Testis (tissue), 3 donors: Measurements from ENCODE around the gene PRAMEF1. TPM values are rescaled to one million over a fixed set of nuclear protein-coding genes. Genes with fewer than 3 reads are reported as not detected.

ENCODE experiments used
- DNase-seq: peaks from one replicate; pipeline ENCODE4 v3.0.0-alpha.2; 2019
- H3K27ac ChIP-seq, 2 donors: fragments of 200-600 bp; sonication (generic); one replicate each; pipeline ENCODE4 v1.5.1; 2019
- H3K27me3 ChIP-seq: fragments of 200-600 bp; sonication (generic); one replicate; pipeline ENCODE4 v1.5.1; 2019
- H3K36me3 ChIP-seq: fragments of 200-600 bp; sonication (generic); one replicate; pipeline ENCODE4 v1.5.1; 2017; ENCODE audit warnings: low read depth; ENCODE audit errors: missing control alignments
- H3K4me1 ChIP-seq: fragments of 200-600 bp; sonication (generic); one replicate; pipeline ENCODE4 v1.5.1; 2019
- H3K4me3 ChIP-seq, 2 donors: fragments of 200-600 bp; sonication (generic); one replicate each; pipeline ENCODE4 v1.5.1; 2017 to 2019
- H3K9me3 ChIP-seq: fragments of 200-600 bp; sonication (generic); one replicate; pipeline ENCODE4 v1.5.1; 2017
- POLR2A ChIP-seq: fragments of 450-650 bp; IDR thresholded peaks from one replicate; pipeline ENCODE4 v1.6.1; 2017; ENCODE audit warnings: antibody characterized with exemption, mild to moderate bottlenecking, moderate library complexity
- WGBS, 2 donors: methylation state at CpG; one replicate each; pipeline ENCODE4 v1.1.5; 2018; 5-methylcytosine and 5-hydroxymethylcytosine counted together
- intact Hi-C: fragments of 100-400 bp; cut with DNase I; formaldehyde crosslinking; loops from one replicate; pipeline ENCODE4 v1.15.1; 2023; ENCODE audit warnings: low total_unique reads
- polyA plus RNA-seq: library from polyadenylated mRNA; stranded (reverse); fragments of 350-450 nt; fragmentation: Illumina TruSeq; extraction: RNeasy Lipid Tissue Mini Kit (QIAGEN cat#74804); gene quantifications from one replicate; pipeline ENCODE4 v1.2.3, GENCODE V29; 2014; ENCODE audit warnings: low read depth, low replicate concordance; ENCODE audit not compliant: insufficient read depth
- total RNA-seq, 2 donors: library from RNA; depleted of rRNA; stranded (reverse); fragments of >200 nt; gene quantifications; one replicate each; pipeline ENCODE4 v1.2.3, GENCODE V29; 2016
- TF ChIP-seq, protein P1 (sequence below), 3 experiments: fragments of 450-650 bp in 2 of 3; fragments of 200-600 bp in 1 of 3; sonication (generic) in 1 of 3; IDR thresholded peaks; one replicate each; pipeline ENCODE4 v1.5.1; 2016 to 2019; ENCODE audit warnings: antibody characterized with exemption in 3 of 3, mild to moderate bottlenecking in 2 of 3, moderate library complexity in 1 of 3

PRAMEF1 gene
- total and polyA plus RNA-seq, 3 donors from 2014 or later: 0.61 TPM; not detected in 2

DNA sequence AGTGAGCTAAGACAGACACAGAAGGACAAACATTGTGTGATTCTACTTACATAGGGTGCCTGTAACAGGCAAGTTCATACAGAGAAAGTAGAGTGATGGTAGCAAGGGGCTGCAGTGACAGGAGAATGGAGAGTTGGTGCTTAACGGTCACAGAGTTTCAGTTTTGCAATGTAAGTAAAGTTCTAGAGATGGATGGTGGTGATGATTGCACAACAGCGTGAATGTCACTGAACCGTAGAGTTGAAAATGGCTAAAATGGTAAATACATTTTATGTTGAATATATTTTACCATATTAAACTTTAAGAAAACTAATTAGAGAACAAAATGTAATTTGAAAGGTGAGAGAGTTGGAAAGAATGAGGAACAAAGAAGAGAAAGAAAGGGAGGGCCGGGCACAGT, 36.5 kb upstream of the PRAMEF1 start:
- Histone ChIP-seq H3K36me3 (no peaks in the 10 kb centered on the region), H3K9me3 (no peaks in the 10 kb centered on the region), H3K4me1 (no peaks in the 10 kb centered on the region), H3K27me3 (no peaks in the 10 kb centered on the region), H3K4me3 (no peak overlapping the region), H3K27ac (no peak overlapping the region)
- 85 to 92% methylated on average over 4 of the region's 4 CpGs for WGBS, 2 donors
- TF ChIP-seq, protein P1, sequence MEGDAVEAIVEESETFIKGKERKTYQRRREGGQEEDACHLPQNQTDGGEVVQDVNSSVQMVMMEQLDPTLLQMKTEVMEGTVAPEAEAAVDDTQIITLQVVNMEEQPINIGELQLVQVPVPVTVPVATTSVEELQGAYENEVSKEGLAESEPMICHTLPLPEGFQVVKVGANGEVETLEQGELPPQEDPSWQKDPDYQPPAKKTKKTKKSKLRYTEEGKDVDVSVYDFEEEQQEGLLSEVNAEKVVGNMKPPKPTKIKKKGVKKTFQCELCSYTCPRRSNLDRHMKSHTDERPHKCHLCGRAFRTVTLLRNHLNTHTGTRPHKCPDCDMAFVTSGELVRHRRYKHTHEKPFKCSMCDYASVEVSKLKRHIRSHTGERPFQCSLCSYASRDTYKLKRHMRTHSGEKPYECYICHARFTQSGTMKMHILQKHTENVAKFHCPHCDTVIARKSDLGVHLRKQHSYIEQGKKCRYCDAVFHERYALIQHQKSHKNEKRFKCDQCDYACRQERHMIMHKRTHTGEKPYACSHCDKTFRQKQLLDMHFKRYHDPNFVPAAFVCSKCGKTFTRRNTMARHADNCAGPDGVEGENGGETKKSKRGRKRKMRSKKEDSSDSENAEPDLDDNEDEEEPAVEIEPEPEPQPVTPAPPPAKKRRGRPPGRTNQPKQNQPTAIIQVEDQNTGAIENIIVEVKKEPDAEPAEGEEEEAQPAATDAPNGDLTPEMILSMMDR (IDR thresholded peaks at IDR 0.05): no peak
- no peak for TF ChIP-seq POLR2A
- intact Hi-C loops: no loop called here
- DNase-seq: no peak

DNA sequence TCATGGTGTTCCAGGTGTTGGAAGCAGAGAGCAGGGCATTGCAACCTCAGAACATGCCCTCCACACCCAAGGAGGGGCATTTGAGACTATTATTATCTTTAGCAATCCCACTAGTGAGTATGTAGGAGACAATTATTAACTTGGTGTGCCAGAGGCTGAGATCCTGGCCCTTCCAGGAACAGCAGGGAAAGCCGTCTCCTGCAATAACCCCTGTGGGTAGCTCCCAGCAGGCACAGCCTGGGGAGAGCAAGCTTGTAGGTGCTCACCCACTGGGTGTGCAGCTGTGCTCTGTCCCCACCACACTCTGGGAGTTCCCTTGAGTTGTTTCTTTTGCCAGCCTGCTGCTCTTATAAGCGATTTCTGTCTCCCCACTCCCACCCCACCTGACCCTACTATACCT, 34.9 kb upstream of the PRAMEF1 start:
- TF ChIP-seq POLR2A: no peak
- TF ChIP-seq, protein P1 (IDR thresholded peaks at IDR 0.05): no peak
- WGBS, 2 donors: 73% methylated on average over 2 of the region's 2 CpGs; no CpG with 5 or more reads in 1 of the 2 donors

DNA sequence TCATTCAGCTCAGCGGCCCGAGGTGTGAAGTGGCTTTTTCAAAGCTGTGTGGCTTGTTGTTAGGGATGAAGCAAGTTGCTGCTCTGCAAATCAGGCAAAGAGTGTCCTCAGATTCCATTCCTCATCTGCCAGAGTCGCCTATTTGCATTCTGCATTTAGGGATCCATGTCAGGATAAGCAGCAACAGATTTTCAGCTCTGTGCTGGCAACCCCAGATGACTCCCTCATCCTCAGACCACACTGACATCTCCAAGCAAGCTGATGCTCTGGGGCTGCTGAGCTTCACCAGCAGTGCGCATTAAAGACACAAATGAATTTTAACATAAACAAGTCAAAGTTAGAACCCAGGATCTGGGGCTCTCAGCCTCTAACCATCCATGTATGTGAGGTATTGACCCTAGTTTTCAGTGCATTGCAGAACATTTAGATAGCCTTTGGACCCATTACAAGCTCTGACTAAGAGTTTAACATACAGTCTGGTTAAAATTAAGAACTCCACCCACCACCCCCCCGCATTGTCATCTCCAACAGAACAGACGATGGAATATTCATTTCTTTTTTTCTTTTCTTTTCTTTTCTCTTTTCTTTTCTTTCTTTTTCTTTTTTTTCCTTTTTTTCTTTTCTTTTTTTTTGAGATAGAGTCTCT, 34.3 kb upstream of the PRAMEF1 start:
- Histone ChIP-seq H3K36me3 (no peaks in the 10 kb centered on the region), H3K27ac (no peak overlapping the region), H3K4me3 (no peak overlapping the region), H3K9me3 (no peaks in the 10 kb centered on the region), H3K4me1 (no peaks in the 10 kb centered on the region), H3K27me3 (no peaks in the 10 kb centered on the region)
- WGBS, 2 donors: 76 to 80% methylated on average over 6 of the region's 6 CpGs
- no peak for DNase-seq
- TF ChIP-seq, protein P1 (IDR thresholded peaks at IDR 0.05): no peak
- TF ChIP-seq POLR2A: no peak
- intact Hi-C loops: no loop called here

More for the DNA sequence above, 34.9 kb upstream of the PRAMEF1 start:
- Histone ChIP-seq H3K9me3 (no peaks in the 10 kb centered on the region), H3K36me3 (no peaks in the 10 kb centered on the region), H3K27me3 (no peaks in the 10 kb centered on the region), H3K27ac (no peak overlapping the region), H3K4me3 (no peak overlapping the region), H3K4me1 (no peaks in the 10 kb centered on the region)
- intact Hi-C loops: no loop called here
- no peak for DNase-seq

DNA sequence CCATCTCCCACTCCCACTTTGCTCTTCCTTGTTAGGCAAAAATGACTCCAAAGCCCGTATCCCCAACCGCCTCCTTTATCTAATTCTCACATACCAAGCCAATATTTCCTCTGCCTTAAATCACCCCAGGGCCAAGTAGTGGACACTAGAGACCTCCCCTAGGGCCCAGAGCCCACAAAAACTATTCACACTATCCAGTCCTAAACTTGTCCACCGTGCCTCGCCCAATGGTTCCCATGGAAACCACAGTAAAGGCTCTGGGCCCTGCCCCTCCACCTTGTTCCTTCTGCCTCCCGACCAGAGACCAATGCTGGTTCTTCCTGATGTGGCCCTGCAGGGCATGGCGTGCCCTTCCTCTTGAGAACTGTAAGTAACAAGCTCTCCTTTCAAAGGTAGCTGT, 33.4 kb upstream of the PRAMEF1 start:
- WGBS, 2 donors: 55 to 60% methylated on average over 6 of the region's 6 CpGs
- Histone ChIP-seq H3K9me3 (no peaks in the 10 kb centered on the region), H3K27ac (no peak overlapping the region), H3K27me3 (no peaks in the 10 kb centered on the region), H3K4me3 (no peak overlapping the region), H3K4me1 (no peaks in the 10 kb centered on the region), H3K36me3 (no peaks in the 10 kb centered on the region)
- intact Hi-C loops: no loop called here
- DNase-seq: no peak
- TF ChIP-seq, protein P1 (IDR thresholded peaks at IDR 0.05): no peak
- TF ChIP-seq POLR2A: no peak

DNA sequence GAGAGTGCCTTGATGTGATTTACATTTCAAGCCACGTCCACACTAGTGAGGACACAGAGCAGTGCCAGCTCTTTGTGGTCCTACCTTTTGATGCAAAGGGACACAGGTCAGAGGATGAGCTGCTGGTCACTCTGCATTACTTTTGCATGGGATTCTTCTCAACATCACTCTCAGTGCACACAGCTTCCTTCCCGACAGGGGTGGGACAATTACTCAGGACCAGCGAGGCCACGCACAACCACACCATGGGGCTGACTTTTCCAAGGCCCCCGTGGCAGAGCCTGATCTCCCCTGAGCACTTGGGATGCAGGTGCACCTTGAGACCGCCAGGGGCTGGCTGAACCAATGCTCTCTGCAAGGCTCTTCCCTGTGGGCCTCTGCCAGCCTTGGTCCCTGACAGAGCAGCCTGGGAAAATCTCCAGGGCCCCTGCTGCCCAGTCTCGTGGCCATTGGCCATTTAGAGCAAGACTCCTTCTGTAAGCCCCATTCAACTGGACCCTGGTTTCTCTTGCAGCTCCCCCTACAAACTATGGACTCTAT, 30.9 kb upstream of the PRAMEF1 start:
- H3K4me3 ChIP-seq: no peak overlapping the region

More for the DNA sequence above, 30.9 kb upstream of the PRAMEF1 start:
- Histone ChIP-seq H3K27ac (no peak overlapping the region), H3K4me1 (no peaks in the 10 kb centered on the region), H3K27me3 (no peaks in the 10 kb centered on the region), H3K9me3 (no peaks in the 10 kb centered on the region), H3K36me3 (no peaks in the 10 kb centered on the region)
- TF ChIP-seq, protein P1 (IDR thresholded peaks at IDR 0.05): no peak
- no peak for TF ChIP-seq POLR2A
- intact Hi-C loops: no loop called here
- WGBS, 2 donors: 69 to 72% methylated on average over 3 to 7 of the region's 7 CpGs
- DNase-seq: no peak
